Smooth muscle cell (in vitro differentiated cells): Measurements from ENCODE around the gene SPDYC. TPM values are rescaled to one million over a fixed set of nuclear protein-coding genes. Genes with fewer than 3 reads are reported as not detected.

Experiments used
- DNase-seq: peaks from one replicate; lab custom pipeline; 2025; ENCODE audit not compliant: unreplicated experiment; lab: John Stamatoyannopoulos, UW
- H2AFZ ChIP-seq: fragments of 200-600 bp; sonication (generic); 2 replicates; pipeline ENCODE4 v1.6.0; 2016; ENCODE audit warnings: antibody characterized with exemption, low read depth, mild to moderate bottlenecking
- H3F3A ChIP-seq: fragments of 200-600 bp; sonication (generic); 2 replicates; pipeline ENCODE4 v1.6.0; 2017; ENCODE audit warnings: antibody characterized with exemption, low read depth
- H3K27ac ChIP-seq: fragments of 200-600 bp; sonication (generic); 2 replicates; pipeline ENCODE4 v1.5.1; 2016; ENCODE audit warnings: low read depth, mild to moderate bottlenecking
- H3K27me3 ChIP-seq: fragments of 200-600 bp; sonication (generic); 2 replicates; pipeline ENCODE4 v1.6.1; 2016; ENCODE audit warnings: low read depth, mild to moderate bottlenecking
- H3K36me3 ChIP-seq: fragments of 200-600 bp; sonication (generic); 2 replicates; pipeline ENCODE4 v1.5.1; 2016; ENCODE audit warnings: low read depth
- H3K4me1 ChIP-seq: fragments of 200-600 bp; sonication (generic); 2 replicates; pipeline ENCODE4 v1.5.1; 2016; ENCODE audit warnings: low read depth
- H3K4me2 ChIP-seq: fragments of 200-600 bp; sonication (generic); 2 replicates; pipeline ENCODE4 v1.6.0; 2016; ENCODE audit warnings: mild to moderate bottlenecking
- H3K4me3 ChIP-seq: fragments of 200-600 bp; sonication (generic); 2 replicates; pipeline ENCODE4 v1.5.1; 2016; ENCODE audit warnings: mild to moderate bottlenecking
- H3K79me2 ChIP-seq: fragments of 200-600 bp; sonication (generic); 2 replicates; pipeline ENCODE4 v1.6.0; 2016; ENCODE audit warnings: low read depth, mild to moderate bottlenecking
- H3K9ac ChIP-seq: fragments of 200-600 bp; sonication (generic); 2 replicates; pipeline ENCODE4 v1.6.0; 2016; ENCODE audit warnings: low read depth
- H3K9me3 ChIP-seq: fragments of 200-600 bp; sonication (generic); replicated peaks from 2 replicates; pipeline ENCODE4 v1.5.1; 2016; ENCODE audit warnings: low read depth
- H4K20me1 ChIP-seq: fragments of 200-600 bp; sonication (generic); 2 replicates; pipeline ENCODE4 v1.6.0; 2016; ENCODE audit warnings: low read depth
- WGBS: methylation state at CpG from one replicate; pipeline ENCODE4 v1.1.7; 2016; ENCODE audit warnings: low lambda C conversion rate; 5-methylcytosine and 5-hydroxymethylcytosine counted together
- polyA plus RNA-seq: library from polyadenylated mRNA; unstranded; fragments of >200 nt; fragmentation: Nextera tagmentation; extraction: Ambion mirVana; gene quantifications from 2 replicates; pipeline ENCODE4 v1.2.1, GENCODE V29; 2016
- total RNA-seq: library from RNA; depleted of rRNA; stranded (reverse); fragments of >200 nt; gene quantifications from 2 replicates; pipeline ENCODE4 v1.2.3, GENCODE V29; 2014
- TF ChIP-seq, protein P1 (sequence below): fragments of 200-600 bp; sonication (generic); IDR thresholded peaks from 2 replicates; pipeline ENCODE4 v1.5.1; 2017; ENCODE audit warnings: borderline replicate concordance, mild to moderate bottlenecking, antibody characterized with exemption; ENCODE audit not compliant: insufficient read depth, poor library complexity, severe bottlenecking

The SPDYC gene
- total and polyA plus RNA-seq, 2 experiments from 2014 or later, result not detected

DNA sequence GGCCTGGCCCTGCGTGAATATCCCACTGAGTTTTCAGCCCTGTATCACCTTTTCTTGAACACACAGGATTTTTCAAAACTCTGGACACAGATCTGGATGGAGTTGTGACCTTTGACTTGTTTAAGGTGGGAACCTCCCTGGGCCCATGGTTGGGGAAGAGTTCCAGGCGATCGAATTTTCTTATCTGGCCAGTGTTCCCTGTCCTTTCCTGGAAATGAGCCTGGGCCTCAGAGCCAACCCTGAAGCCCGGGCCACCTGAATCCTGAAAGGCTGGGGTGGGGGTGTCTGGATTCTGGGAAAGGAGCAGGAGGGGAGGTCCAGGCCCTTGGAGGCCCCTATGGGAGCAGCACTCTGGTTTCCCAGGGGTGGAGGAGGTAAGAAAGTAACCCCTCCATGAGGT lies 40.7 kb downstream of the SPDYC start:
- Histone ChIP-seq H3K27me3 (no peaks in the 10 kb centered on the region), H3K79me2 (no peaks in the 10 kb centered on the region), H4K20me1 (no peaks in the 10 kb centered on the region), H3K4me2 (no peak overlapping the region), H3K4me3 (no peak overlapping the region), H3F3A (no peaks in the 10 kb centered on the region), H3K36me3 (no peaks in the 10 kb centered on the region), H3K4me1 (no peaks in the 10 kb centered on the region), H3K9ac (no peak overlapping the region), H2AFZ (no peak overlapping the region), H3K27ac (no peak overlapping the region), H3K9me3 (no peaks in the 10 kb centered on the region)
- TF ChIP-seq, protein P1, sequence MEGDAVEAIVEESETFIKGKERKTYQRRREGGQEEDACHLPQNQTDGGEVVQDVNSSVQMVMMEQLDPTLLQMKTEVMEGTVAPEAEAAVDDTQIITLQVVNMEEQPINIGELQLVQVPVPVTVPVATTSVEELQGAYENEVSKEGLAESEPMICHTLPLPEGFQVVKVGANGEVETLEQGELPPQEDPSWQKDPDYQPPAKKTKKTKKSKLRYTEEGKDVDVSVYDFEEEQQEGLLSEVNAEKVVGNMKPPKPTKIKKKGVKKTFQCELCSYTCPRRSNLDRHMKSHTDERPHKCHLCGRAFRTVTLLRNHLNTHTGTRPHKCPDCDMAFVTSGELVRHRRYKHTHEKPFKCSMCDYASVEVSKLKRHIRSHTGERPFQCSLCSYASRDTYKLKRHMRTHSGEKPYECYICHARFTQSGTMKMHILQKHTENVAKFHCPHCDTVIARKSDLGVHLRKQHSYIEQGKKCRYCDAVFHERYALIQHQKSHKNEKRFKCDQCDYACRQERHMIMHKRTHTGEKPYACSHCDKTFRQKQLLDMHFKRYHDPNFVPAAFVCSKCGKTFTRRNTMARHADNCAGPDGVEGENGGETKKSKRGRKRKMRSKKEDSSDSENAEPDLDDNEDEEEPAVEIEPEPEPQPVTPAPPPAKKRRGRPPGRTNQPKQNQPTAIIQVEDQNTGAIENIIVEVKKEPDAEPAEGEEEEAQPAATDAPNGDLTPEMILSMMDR, result no peak
- 100% methylated on average over 4 of the region's 4 CpGs for WGBS
- no peak for DNase-seq

DNA sequence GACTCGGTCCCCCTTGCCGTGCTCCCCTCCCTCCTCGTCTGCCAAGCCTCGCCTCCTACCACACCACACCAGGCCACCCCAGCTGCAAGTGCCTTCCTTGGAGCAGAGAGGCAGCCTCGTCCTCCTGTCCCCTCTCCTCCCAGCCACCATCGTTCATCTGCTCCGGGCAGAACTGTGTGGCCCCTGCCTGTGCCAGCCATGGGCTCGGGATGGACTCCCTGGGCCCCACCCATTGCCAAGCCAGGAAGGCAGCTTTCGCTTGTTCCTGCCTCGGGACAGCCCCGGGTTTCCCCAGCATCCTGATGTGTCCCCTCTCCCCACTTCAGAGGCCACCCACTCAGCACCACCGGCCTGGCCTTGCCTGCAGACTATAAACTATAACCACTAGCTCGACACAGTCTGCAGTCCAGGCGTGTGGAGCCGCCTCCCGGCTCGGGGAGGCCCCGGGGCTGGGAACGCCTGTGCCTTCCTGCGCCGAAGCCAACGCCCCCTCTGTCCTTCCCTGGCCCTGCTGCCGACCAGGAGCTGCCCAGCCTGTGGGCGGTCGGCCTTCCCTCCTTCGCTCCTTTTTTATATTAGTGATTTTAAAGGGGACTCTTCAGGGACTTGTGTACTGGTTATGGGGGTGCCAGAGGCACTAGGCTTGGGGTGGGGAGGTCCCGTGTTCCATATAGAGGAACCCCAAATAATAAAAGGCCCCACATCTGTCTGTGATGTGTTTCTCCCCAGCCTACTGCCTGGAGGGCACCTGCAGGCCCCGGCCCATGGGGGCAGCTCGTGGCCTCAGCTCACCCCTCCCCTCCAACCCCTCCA lies 41.5 kb downstream of the SPDYC start:
- Histone ChIP-seq H3K4me2 (no peak overlapping the region), H3K27me3 (no peaks in the 10 kb centered on the region), H3K36me3 (no peaks in the 10 kb centered on the region), H3K9ac (no peak overlapping the region), H3F3A (no peaks in the 10 kb centered on the region), H2AFZ (no peak overlapping the region), H4K20me1 (no peaks in the 10 kb centered on the region), H3K9me3 (no peaks in the 10 kb centered on the region), H3K79me2 (no peaks in the 10 kb centered on the region), H3K4me1 (no peaks in the 10 kb centered on the region), H3K4me3 (no peak overlapping the region), H3K27ac (no peak overlapping the region)
- no peak for DNase-seq
- TF ChIP-seq, protein P1, result no peak
- WGBS, result 88% methylated on average over 26 of the region's 29 CpGs

DNA sequence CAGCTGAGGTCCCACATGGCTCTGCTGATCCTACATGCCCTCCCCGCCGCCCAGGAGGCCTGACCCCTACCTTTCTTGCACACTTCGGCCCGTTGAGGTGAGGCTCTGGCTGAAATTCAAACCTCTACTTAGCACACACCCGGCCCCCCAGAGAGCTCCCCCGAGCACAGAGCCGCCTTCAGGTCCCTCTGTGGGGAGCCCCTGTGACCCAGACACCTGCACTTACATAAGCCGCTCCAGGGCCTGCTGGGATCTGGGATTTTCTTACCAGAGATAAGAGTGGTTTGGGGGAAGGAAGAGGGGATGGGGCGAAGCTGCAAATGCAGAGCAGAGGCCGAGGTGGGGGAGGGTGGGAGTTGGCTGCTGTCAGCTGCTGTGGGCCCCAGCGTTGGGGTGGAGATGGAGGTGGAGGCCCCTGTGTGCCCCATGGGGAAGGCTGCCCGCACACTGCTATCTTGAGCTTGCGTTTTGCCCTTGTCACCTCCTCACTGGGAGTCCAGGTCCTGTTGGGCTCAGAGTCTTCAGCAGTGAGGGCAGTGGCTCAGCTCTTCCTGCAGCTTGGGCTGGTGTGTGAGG lies 42.3 kb downstream of the SPDYC start:
- no peak for DNase-seq
- TF ChIP-seq, protein P1, result no peak
- Histone ChIP-seq H3K9ac (no peak overlapping the region), H3K9me3 (no peaks in the 10 kb centered on the region), H3K27me3 (no peaks in the 10 kb centered on the region), H3K4me1 (no peaks in the 10 kb centered on the region), H3K4me3 (no peak overlapping the region), H2AFZ (no peak overlapping the region), H3K36me3 (no peaks in the 10 kb centered on the region), H3F3A (no peaks in the 10 kb centered on the region), H3K27ac (no peak overlapping the region), H3K4me2 (no peak overlapping the region), H3K79me2 (no peaks in the 10 kb centered on the region), H4K20me1 (no peaks in the 10 kb centered on the region)
- 92% methylated on average over 13 of the region's 13 CpGs for WGBS
